Stimulated activated CD8-positive, alpha-beta memory T cell treated with anti-CD3 and anti-CD28 coated beads, Interleukin-15, amount 100 ng/mL, for 4 hours (primary cell): ENCODE data around the gene HMCN1.
"Not testable (repeated sequence)": the region's sequence is repeated elsewhere in the genome, so short reads cannot be mapped to it uniquely, and the experiment has no call there.

Experiments
- DNase-seq, 2 donors: peaks; one replicate each; pipeline ENCODE4 v3.0.0-alpha.2; 2020; ENCODE audit warnings: low read depth in 2 of 2

HMCN1 gene

DNA sequence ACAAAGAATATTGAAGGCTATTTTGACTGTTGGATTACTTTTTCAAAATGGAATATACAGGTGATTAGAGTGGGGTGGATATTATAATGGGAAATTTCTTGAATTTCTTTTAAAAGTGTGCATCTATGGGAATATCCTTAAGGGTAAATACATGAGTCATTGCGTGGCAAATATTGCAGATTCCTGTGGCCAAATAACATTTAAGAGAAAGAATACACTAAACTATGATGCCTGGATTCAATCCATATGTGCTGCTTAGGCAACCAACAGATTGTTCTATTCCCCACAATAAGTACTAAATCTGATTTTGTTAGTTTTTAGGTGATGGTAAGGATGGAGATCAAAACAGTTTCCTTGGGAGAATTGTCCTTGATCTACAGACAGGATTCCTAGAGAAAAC is 119.5 kb downstream of the HMCN1 start:
- no peak for DNase-seq

DNA sequence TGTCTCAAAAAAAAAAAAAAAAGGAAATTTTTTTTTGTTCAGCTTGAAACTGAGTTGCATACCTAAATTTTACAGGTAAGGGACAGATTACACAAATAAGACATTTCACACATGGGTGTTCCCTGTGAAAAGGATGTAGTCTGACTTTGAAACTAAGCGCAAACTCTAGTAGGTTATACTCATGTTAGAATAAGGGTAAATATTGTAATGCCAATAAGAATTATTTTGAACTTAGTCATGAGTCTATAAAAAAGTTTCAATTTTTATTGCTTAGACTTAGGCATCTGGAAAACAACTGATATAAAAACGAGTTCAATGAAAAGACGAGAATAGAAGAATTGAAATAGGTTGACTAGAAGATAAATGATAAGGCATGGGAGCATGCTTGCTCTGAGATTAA is 122.3 kb downstream of the HMCN1 start:
- DNase-seq: no peak

DNA sequence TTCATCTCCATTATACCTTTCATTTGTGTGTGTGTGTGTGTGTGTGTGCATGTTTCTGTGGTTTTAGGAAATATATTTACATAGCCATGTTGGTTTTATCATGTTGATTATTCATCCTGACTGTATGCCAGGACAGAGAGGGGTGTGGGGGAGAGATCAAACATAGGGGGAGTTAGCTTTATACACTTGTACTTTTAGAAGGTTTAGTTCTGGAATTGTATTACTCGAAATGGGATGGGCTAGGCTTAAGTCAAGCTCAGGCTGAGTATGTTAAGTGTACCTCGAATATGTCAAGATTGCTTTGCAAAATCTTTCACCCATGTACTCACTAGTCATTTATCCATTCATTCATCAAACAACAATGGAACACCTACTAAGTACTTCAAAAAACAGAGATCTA is 123.3 kb downstream of the HMCN1 start:
- DNase-seq: no peak

DNA sequence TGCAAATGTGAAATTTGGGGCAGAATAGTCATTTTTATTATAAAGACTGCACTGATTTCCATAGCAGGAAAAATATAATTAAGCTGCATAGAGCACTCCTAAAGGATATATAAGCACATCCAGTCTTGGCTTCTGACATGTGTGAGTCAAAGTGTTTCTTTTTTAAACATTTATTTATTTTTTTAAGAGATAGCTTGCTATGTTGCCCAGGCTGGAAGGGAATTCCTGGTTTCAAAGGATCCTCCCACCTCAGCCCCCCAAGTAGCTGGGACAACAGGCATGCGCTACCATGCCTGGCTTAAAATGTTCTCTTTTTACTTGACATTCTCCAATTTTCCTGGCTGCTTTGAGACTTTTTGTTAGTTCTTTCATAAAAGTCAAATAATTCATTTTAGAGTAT is 126.1 kb downstream of the HMCN1 start:
- no peak for DNase-seq

DNA sequence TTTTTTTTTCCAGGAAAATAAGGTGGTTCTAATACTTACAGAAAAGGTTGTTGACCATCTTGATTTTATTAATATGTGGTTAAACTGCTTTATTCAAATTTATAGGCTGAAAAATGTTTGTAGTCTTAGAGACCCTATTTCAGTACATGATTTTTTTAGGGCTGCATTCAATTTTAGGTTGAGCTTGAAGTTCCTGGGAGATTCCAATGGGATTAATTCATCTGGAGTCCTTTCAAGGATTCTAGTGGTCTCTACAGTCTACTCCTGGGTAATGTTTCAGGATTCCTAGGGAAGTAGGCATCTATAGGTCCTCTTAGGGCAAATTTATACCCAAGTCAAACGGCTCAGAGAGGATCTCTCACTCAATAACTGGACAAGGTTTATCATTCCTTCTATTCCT is 126.7 kb downstream of the HMCN1 start:
- no peak for DNase-seq

DNA sequence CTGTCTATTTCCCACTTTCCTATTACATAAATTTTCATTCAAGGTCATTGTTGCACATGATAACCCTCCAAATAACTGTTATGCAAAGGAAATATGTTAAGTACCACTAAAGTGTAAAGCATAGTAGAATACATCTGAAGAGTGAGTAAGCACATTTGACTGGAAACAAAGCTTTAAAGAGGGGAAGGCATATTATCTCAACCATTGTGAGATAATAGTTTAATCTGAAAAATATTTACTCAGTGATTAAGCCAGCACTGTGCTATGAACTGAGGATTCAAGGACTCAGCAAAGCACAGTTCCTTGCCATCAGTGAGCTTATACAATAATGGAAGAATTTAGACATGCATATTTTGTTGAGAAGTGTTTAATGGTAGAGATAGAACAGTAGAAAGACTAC is 127.4 kb downstream of the HMCN1 start:
- DNase-seq: no peak

DNA sequence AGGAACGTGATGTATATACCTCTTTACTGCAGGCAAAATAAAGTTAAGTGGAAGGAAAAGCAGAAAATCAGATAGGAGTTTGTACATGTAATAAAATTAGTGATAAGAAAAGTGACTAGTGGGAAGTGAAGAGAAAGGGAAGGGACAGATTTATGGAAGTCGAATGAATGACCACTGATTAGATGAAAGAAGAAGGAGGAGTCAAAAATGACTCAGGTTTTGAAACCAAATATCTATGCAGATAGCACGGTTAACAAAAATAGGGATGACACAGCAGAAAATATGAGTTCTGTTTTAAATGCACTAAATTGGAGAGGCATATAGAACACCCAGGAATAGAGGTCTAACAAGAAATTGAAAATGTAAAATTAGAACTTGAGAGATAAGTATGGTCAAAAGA is 128.0 kb downstream of the HMCN1 start:
- no peak for DNase-seq

DNA sequence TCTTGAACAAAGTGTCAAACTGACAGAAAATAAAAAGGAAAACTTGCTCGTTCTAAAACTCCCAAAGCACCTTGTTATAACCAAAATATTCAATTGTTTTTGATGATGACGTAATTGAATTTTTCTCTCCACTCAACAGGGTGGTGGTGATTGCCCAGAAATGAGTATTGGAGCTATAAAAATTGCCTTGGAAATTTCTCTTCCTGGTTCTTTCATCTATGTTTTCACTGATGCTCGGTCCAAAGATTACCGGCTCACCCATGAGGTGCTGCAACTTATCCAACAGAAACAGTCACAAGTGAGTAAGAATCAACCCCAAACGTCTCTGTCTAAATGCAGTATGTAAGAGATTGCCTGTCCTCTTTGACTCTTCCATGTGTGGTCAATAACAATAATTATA is 130.1 kb downstream of the HMCN1 start:
- no peak for DNase-seq

DNA sequence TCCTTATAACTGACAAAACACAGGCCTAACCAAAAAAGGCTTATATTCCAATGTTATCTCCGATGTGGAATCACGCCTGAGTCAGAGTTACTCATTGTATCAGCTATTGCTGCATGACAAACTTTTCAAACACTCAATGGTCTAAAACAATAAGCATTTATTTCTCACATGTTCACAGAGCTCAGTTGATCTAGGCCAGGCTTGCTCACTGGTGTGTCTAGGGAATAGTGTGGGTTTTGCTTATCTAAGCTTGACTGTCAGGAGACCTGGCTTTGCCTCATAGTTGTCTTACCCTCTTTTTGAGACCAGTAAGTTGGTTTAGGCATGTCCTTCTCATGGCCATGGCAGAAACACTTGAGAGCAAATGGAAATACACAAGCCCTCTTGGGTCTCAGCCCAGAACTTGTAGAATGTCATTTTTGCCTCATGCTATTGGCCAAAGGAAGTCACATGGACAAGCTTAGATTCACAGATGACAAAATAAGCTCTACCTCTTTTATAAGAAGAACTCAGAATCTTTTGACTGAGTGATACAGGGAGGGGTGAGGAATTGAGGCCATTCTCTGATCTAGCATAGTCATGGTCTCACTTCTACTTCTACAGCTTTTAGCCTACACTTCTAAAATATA is 130.8 kb downstream of the HMCN1 start:
- no peak for DNase-seq

DNA sequence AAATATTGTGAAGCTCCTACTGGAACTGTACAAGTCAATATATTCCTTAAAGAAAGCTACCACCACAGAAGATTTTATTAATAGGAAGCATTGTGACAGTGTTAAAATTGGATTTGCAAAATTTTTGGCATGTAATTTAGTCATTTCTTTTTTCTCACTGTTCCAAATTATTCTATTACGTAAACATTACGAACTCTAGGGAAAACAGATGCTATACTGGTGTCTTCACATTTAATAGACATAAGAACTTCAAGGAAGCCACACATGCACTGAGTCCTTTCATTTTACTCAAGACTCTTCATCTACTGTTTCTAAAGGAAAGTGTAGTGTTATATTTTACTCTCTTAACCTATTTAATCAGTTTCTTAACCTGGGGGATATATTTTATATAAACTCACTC is 135.4 kb downstream of the HMCN1 start:
- no peak for DNase-seq

DNA sequence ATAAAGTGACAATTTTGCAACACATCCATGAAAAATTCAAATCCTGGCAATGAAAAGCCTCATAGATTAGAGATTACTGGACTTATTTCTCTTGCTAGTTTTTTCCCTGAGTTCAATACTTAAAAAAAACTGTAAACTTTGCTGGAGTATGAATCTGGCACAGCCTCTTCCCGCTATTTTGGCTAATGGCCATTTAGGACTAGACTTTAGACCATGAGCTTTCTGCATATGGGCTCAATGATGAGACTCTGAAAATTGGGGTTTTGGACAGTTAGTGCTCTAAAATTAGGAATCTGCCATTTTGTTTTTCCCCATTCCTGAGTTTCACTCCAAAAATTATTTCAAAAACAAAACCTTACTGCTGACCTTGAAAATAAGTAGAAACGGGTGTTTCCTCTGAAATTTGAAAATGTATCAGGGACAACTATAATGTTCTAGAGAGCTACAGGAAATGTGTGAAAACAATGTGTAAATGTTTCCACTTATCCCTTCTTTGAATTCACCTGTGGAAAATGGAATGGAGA is 137.5 kb downstream of the HMCN1 start:
- no peak for DNase-seq

DNA sequence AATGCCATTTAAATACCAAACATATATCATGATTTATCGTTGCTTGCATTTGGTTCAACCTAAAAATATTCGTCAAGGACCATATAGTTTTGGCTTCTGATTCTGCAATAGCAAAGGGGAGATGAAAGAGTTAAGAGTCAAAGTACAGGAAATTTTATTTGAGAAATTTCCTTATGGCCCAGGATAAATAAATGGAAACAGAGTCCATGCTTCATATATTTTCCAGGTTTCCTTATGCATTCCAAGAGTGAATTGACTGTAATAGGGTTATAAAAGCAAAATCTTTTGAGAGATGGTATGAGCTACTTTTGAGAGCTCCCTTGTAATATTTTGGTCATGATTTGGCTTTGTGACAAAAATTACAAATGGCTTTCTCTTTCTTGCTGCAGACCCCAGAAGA is 140.1 kb downstream of the HMCN1 start:
- no peak for DNase-seq

DNA sequence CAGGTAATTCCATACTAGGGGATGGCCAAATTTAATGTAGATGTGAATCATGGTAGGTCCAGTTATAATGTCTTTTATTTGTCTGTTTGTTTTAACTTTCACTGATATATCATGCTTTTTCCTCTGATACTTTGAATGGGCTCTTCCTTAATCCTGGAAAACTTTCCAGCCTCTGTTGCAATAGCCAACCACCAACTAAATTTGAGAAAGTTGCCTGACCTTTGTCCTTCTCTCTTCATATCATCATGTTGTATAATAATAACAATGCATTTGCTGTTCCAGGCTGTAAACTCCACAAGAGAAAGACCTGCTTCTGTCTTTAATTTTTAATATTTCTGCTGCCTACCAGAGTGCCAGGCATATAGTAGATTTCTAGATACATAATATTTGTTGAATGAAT is 146.1 kb downstream of the HMCN1 start:
- no peak for DNase-seq

DNA sequence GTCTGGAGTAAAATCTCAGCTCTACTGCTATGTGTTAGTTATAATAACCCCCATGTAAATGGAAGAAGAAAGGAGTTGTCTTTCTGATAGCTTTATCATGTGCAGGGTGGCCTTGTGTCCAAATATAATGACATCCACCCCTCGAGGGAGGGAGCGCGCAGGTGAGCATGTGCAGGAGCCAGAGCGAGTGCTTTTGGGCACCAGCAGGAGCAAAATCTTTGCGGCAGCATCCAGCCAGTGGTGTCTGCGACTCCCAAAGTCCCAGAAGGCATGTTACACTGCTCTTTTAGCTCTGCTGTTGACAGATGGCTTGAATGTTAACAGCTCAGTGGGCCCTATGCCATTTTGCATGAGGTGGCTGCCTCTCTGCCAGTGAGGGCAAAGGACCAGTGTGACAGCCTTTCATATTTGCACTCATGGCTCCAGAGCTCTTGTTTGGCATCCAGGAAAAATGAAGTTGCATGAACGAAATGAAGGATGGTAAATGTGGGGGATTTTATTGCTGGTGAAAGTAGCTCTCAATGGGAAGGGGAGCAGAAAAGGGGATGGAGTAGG is 146.7 kb downstream of the HMCN1 start:
- no peak for DNase-seq

DNA sequence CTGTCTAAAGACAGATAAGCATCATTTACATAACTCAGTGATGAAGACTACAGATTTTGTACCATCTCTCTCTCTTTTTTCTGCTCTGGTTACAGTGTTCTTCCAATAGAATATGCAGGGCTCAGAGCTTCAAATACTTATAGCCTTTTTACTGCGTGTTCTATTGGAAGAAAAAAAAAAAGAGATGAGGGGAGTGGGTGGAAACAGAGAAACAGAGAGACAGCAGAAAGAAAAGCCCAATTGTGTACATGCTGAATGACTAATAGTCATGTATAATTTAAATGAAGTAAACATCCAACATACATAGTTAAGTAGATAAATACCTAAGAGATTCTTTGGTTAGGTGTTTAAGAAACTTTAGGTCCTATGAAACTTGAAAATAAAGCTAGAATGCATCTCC is 151.9 kb downstream of the HMCN1 start:
- no peak for DNase-seq

DNA sequence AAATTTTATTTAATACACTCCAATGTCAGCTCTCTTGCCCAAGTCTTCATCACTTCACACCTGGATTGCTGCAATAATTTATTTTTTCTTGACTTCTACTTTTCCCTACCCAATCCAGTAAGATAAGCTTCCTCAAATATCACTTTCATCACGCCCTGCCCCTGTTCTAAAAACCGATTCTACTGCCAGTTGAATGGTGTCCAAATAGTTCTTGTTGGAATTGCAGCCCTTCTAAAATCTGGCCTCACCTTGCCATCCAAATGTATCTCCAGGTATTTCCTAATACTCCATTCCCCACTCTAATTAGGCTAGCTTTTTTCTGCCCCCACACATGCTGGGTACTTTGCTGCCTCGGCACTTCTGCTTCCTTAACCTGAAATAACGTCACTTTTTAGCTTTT is 152.5 kb downstream of the HMCN1 start:
- DNase-seq: no peak

DNA sequence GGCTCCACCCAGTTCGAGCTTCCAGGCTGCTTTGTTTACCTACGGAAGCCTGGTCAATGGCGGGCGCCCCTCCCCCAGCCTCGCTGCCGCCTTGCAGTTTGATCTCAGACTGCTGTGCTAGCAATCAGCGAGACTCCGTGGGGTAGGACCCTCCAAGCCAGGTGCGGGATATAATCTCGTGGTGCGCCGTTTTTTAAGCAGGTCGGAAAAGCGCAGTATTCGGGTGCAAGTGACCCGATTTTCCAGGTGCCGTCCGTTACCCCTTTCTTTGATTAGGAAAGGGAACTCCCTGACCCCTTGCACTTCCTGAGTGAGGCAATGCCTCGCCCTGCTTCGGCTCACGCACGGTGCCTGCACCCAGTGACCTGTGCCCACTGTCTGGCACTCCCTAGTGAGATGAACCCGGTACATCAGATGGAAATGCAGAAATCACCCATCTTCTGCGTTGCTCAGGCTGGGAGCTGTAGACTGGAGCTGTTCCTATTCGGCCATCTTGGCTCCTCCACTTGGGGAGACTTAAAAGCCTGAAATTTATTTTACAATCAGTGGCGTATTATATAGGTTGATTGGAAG is 158.7 kb downstream of the HMCN1 start:
- not testable (repeated sequence) for DNase-seq

DNA sequence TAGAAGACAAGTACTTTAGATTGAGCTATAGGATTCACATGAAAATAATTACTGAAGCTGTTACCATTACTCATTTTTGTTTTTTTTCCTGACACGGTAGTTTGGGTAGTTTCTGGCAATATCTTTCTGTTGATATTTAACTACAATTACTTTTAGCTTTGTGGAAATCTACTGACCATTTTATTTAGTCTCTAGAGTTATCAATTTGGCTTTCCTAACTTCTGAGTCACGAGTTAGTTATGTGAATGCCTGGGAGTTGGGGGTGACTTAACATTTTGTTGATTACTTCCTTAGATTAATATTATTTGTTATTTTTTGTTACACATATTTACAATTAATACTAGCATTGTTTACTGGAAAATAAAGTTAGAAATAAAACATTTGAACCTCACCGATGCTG is 160.6 kb downstream of the HMCN1 start:
- DNase-seq: no peak

DNA sequence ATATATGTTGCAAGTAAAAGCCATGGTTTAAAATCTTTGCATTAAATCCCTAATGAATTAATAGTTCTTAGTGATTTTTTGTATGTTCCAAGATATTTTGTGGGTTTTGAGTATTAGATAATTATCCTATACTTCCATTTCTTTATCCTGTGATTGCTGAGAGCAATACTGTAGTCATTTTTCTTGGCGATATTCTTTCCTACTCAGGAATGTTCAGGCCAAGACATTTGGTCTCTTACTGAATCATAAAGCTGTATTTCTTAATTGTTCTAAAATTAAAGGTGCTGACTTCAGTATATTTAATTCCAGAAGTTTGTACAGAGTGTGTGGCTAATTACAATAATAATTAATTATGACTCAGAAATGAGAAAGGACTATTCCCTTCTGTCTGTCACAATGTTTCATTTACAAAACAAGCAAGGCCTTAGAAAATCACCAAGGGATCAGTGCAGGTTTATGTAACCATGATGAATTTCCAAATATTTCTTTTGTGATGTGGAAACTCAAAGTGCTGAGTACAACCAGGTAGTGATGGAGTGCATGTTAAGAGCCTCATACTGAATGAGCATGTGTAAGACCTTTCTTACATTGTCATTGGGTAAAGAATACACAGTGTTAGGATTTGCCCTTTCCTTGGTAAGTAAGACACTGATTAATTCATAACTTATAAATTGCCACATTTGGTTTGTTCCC is 161.2 kb downstream of the HMCN1 start:
- no peak for DNase-seq

DNA sequence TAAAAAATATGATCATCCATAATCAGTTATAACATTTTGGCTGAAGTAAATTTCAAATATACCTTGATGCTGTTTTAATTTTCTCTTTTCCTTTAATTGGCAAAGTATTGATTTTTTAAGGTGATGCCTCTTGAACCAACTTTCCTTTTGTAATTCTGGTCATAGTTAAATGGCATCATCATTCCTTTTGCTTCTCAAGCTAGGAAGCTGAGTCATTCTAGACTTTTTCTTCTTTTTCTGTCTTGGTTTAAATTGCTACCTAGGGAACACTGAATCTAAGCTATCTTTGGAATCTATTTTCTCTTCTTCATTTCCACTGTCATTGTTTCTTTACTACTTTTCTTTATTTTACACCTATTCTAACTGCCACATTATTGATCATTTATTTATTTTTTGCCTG is 162.7 kb downstream of the HMCN1 start:
- DNase-seq: no peak

DNA sequence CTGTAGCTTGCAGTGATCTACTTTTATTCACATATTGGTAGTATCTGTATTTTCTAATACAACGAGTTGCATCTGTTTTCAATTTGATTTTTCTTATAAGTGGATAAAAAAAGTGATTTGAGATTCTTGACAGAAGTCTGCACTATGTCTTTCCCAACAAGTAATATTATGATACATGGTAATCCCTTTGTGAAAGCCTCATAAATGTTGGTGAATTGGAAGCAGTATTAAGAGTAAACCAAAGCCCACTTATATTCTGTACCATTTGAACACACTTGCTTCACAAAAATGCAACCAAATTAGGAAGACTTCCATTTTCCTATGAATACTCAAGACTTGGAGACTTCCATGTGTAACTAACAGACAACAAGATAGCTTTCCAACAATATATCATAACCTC is 172.0 kb downstream of the HMCN1 start:
- no peak for DNase-seq

DNA sequence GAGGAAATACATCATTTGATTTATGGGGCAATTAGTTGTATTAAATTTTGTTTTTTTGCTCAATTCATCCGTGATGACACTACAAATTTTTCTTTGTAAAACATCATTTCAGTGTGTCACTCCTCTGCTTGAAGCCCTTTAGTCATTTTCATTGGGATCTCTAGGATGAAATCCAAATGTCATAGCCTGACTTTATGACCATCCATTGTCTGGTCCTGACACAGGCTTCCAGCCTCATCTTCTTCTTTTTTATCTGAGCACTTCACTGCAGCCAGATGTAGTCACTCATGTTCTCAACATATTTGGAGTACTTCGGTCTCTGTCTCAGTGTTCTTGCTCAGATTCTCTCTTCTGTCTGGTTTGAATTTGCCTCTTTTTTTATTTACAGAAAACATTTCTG is 173.1 kb downstream of the HMCN1 start:
- no peak for DNase-seq

DNA sequence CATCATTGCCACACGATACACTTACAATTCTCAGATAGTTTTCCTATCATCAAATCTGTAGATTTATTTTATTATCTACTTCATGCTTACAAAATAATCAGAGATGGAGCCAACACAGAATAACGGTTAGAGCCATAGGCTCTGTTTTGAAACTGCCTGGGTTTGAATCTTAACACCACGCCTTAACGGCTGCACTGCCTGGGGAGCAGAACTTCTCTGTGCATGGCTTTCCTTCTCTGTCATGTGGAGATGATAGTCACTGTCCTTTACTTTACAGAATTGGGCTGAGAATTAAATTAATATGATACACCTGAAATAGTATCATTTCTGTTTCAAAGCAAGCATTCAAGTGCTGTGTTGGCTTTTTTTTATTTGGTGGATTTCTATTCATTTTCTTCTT is 177.8 kb downstream of the HMCN1 start:
- no peak for DNase-seq
